Hematopoietic multipotent progenitor cell treated with erythropoietin and hydrocortisone succinate and interleukin-3 and kit ligand, for 15 days (in vitro differentiated cells): ENCODE measurements around the gene PEPD.

Experiments used
- DNase-seq: peaks from one replicate; pipeline ENCODE4 v3.0.0-alpha.2; 2015; ENCODE audit warnings: low spot score

Gene PEPD

DNA sequence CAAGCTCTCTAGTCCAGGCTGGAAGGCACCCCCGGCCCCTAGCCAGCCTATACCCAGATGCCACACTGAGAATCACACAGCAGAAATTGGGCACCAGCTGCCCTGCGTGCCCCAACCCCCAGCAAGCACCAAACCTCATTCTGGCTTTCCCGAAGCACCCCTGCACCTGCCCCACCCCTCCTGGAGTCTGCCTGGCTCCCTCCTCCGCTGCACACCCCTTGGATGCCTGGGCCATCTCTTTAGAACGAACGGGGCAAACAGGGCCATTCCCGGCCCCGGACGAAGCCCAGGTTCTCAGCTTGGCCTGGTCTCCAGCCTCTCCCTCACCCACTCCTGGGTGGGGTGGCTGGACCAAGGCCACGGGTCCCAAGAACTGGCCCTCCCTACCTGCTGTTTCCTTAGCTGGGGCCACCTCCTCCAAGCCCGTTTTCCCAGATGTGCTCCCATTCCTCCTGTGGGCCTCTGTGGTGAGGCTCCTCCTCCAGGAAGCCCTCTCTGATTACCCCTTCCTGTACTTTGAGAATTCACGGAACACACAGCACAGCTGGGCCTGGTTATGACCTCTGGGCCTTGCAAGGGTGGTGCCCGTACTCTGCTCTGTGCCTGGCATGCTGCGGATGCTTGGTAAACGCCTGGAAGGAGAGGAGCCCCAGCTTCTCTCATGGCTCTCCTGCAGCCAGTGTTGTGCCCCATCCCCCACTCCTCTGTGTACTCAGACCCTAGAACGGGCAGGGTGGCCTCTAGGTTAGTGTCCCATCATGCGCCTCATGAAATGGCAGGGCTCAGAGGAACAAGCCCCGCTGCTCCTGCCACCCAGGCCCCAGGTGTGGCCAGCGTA lies 126.6 kb downstream of the PEPD start:
- no peak for DNase-seq

DNA sequence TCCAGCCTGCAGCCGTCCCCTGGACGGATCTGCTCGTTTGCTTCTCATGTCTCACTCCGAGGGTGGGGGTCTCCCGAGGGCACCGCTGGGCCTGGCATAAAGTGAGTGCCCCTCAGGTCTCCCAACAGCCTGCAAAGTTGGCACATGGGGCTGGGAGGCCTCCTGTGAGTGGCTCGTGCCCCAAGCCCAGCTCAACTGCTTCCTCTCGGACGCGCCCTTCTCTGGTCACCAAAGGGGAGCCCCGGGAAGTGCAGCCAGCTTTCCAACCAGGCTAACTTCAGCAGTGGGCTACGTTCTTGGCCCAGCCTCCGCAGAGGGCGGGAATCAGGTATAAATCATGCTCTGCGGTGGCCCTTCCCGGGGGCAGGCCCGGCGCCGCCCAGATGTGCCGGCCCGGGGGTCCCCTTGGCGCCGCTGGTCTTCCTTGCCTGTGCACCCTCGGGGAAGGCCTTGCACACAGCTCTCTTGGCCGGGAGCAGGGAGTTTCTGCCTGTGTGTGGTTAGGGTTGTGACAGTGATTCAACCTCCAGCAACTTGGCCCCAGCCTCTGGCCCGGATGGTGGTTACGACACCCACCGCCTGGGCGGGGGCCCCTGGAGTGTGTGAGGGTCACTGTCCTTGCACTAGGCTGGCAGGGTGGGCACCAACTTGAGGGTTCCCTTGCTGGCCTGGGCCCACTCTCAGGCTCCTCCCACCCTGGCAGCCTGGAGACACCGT lies 127.4 kb downstream of the PEPD start:
- no peak for DNase-seq

DNA sequence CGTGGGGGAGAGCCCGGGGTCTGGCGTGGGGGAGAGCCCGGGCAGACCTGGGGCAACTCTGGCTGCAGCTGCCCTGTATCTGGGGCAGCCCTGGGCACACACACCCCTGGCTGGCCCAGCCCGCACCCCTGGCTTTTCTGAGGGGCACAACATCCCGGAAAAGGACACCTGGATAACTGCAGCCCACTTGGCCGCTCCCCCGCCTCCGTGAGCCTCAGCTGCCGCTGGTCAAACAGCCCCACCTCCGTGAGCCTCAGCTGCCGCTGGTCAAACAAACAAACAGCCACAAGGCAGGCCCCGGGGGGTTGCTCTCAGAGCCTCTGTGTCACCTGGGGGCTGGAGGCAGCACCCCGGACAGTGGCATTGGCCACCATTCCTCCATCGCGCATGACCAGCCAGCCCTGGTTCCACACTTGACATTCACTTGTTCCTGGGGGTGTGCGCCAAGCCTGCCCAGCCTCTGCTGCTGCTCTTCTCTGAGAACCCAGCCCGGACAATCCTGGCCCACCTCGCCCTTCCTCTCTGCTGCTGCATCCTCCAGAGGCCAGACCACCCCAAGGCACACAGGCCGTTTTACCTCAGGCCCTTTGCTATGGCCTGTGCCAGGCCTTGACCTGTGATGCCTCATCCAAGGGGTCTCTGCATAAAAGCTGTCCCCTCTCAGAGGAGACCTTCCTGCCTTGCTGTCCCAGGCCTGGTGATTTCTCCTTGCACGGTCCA lies 128.1 kb downstream of the PEPD start:
- no peak for DNase-seq

DNA sequence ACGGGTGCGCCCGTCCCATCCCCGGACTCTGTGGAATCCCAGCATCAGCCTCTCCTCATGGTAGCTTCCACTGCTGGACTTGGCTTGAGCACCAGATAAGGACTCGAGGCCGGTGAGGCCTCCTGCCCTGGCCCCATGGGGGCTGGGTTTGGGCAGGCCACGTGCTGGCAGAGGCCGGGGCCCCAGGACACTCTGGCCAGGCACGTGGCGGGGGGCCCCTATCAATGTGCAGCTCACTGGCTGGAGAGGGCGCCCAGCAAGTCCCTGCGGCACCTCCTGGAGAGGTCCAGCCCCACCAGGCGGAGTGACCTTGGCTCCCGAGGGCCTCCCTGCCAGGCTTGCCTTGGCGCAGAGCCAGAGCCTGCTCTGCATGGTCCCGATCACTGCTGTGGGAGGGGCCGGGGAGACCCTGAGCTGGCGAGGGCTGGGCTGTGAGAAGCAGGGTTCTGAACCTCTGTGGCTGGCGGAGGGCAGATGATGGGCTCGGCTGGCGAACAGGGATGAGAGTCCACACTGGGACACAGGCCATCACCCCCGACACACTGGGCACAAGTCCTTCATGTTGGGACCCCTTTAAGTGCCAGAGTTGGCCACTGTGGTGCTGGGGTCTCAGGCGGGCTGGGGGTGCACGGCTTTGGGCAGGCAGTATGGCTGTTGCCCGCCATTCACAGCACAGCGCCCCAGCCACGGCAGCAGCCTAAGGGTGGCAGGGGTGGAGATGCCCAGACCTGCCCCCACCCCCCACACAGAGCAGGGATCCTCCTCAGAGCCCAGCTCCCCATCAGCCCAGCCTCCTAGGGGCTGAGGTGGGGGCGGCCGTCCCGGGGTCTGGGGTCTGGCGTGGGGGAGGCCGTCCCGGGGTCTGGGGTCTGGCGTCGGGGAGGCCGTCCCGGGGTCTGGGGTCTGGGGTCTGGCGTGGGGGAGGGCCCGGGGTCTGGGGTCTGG lies 129.0 kb downstream of the PEPD start:
- DNase-seq, result no peak

DNA sequence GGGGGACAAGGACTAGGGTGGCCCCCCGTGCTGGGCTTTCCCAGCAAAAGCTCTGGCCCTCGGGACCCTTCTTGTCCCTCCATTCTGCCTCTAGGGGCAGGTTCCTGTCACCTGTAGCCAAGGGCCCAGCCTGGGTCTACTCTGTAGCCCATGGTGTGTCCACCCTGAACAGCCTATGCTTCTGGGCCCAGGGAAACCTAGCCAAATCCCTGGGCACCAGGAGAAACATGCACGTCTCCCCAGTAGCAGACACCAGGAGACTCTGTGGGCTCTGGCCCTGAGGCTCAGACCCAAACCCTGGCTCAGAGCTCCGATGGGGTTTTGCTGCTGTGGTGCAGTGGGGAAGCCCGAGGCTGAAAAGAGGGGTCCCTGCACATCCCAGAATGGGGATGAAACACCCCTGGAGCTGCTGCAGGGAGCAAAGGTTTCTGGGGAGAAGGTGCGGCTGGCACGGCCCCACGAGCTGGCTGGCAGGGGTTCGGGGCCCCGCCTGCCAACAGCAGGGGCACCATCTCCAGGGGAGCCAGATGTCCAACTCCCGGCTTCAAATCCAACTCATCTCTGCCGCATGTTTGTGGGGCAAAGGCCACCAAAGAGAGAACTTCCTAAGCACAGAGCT lies 129.9 kb downstream of the PEPD start:
- no peak for DNase-seq

DNA sequence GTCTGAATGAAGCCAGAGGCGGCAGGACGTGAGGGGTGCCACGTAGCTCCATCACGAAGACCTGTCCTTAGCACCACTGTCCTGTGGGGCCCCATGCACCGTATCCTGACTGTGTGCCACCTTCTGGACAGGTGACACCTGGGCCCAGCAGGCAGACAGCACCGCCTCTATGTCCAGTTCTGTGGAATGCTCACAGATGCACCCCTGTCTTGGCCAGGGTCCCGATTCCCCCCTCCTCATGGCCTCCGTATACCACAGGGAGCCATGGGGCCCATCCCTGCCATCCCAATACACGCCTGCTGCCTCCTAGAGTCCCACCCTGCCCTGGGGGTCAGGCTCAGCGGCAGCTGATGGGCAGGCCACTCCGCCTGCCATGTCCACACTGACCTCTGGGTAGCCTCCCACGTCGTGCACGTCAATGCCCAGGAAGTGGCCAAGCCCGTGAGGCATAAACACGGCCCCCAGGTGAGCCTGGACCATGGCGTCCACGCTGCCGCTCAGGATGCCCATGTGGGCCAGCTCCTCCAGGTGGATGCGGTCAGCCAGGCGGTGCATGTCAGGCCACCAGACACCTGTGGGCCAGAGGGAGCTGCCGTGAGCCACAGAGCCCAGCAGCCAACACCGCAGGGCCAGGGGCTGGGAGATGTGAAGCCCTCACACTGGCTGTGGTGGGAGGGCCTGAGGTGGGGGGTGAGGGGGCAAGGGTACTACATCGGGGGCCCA lies 130.5 kb downstream of the PEPD start:
- DNase-seq, result no peak

DNA sequence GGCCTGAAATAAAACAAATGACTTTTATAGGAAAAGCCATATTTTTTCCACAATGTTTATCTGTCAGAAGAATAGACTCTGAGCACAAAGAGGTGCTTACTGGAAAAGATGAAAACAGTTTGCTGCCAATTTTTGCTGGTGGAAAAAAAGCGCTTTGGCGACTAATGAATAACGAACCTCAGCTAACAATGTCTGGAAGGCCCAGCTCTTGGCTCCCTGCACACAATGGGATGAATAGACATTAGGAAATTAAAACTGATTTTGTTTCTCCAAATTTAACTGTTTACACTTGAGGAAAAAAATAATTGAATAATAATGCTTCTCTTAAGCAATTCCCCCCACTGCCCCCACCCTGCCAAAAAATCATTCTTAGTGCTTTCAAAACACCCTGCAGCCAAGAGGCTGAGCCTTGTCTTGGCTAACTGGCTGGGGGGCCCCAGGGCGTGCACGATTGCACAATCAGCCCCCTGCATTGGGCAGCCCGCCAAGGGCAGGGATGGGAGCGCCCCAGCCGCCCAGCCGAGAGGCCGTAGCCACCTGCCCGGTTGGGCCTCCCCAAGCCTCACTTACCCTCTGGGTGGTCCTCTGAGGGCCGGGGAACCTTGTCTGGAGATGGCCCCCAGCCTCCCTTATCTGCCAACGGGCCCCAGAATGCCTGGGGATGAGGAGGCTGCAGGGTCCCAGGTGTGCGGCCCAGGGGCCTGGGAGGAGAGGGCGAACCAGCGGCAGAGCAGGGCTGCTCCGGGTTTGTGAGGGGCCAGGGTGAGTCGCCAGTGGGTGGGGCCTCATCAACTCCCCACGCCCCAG lies 131.3 kb downstream of the PEPD start:
- no peak for DNase-seq

DNA sequence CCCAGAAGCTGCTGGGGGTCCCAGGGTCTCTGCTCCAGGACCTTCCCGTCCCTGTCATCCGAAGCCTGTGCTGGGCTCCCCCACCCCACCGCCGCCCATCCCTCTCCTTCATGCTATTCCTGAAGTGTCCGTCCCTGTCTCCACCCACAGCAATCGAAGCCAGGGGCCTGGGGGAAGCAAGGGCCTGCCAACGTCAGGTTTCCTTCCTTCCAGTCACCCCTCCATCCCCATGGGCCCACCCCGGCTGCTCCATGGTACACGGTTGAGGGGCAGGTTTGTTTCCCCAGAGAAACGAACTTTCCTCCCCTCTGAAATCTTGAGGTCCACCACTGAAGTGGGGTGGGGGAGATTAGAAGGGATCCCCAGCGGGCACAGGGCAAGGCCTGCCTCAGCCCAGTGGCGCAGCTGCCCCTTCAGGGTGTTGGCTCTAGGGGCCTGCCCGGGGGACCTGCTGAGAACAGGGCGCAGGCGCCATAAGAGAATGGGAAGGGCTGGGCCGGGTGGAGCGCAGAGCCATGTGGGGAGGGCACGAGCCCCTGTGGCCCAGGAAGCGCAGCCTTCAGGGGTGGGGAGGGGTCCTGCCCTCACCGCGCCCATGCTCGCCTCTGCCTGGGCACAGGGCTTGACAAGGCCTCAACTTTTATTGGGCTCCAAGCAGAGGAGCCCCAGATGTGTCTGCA lies 132.0 kb downstream of the PEPD start:
- no peak for DNase-seq

DNA sequence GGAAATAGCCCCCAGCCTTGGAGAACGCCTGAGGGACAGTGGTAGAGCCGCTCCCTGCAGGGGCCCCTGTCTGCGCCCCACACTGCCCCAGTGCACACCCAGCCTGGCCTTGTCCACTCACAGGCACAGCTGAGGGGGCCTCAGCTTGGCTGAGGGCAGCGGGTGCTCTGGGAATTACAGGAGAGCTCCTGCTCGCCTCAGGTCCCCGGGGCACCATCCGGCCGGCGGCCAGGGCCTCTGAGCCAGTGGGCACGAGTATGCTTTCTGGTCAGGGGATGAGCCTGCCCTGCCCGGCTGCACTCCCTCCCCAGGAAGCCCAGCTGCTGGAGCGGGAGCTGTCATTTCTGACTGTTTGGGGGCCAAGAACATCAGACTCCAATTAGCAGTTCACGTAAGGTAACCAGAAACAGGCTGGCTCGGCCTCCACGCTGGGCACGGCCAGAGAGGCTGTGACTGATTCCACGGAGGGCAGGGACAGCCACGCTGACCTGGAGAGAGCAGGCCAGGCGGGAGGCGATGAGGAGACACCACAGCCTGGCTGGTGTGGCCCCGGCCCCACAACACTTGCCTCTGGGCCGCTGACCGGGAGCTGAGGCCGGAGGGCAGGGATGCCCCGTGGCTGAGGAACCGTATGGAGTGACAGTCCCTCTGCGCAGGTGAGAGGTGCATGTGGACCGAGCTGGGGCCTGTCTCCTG lies 132.7 kb downstream of the PEPD start:
- no peak for DNase-seq

DNA sequence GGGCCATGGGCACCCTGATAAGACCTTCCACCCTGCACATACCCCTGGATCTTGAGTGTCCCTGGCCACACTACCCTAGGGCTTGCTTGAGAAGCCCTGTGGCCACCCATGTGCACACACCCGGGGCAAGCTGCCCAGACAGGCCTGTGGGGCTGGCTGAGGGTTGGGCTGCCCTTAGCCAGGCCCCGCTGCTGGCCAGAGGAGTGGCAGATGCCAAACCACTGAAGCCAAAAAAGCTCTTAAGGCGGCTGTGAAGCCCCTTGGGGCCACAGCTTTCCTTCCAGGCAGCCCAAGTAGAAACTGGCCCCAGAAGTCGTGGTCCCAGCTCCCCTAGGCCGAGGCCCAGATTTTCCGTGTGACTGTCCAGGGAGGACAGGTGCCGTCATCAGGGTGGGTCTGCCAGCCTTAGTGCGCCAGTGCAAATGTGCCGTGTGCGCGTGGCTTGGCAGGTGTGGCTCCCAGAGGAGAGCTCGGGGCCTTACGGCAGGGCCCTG lies 133.3 kb downstream of the PEPD start:
- no peak for DNase-seq

DNA sequence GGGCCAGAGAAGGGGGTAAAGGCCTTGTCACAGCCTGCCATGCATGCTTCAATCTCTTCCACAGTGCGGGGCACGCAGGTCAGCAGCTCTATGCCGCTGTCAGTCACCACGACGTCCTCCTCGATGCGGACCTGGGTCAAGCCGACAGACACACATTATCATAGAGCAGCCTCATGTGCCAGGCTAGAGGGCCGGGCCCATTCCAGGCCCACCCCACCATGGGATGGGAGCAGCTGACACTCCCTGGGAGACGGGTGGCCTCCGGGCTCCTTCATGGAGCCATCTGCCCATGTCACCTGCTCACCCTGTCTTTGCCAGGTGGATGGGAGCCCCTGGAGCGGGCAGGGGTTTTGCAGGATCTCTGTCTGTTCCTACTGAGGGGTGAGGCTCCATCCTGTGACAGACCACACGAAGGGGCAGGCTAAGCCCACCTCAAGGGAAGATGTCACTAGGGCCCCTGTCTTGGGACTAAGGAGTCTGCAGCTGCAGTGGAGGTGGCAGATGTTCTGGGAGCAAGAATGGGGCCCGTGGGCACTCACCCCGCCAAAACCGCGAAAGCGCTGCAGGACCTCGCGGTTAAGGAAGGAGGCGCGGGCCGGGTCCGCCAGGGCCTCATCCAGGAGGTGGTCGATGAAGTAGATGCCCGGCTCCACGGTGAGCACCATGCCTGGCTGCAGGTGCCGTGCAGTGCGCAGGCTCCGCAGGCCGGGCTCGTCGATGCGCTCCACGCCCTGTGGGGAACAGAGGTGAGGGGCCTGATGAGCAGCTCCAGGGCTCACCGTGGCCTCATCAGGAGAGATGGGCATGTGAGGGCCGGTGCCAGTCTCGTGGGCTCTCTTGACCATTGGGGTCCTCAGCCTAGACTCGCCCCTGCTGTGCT lies 134.0 kb downstream of the PEPD start:
- DNase-seq, result no peak

DNA sequence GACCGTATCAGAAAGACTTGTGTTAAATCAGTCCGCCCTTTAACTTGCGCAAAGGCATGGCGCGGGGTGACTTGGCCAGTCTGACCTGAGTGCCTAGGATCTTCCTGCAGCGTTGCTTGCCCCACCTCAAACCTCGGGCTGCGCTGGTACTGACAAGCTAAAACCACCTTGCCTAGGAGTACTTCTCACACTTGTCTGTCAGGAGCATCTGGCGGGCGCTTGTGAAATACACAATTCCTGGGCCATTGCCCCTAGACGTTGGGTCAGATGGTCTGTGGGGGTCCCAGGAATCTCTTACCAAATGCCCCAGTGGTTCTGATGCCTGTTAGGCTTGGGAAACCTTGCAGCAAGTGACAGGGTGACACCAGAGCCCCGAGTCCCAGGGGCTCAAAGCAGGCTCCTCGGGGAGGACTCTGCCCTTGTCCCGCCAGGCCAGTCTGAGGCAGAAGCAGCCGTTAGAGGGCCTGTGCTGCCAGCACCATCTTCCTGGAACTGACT lies 135.2 kb downstream of the PEPD start:
- DNase-seq, result no peak

DNA sequence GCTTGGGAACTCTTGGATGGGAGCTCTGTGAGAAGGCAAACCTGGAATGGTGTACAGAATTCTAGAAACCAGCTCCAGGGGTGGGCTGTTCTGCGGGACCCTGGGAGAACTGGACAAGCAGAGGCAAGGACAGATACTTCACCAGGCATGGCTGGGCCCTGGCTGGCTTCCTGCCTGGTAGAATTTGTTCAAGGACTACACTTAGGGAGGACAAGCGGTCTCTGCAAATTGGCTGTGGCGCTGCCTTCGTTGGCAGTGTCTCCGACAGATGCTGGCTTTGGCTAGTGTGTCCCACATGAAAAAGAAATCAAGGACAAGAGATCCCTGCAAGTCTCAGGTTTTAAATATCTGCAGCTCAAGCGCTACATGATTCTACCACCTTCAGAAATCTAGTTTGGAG lies 135.6 kb downstream of the PEPD start:
- no peak for DNase-seq

DNA sequence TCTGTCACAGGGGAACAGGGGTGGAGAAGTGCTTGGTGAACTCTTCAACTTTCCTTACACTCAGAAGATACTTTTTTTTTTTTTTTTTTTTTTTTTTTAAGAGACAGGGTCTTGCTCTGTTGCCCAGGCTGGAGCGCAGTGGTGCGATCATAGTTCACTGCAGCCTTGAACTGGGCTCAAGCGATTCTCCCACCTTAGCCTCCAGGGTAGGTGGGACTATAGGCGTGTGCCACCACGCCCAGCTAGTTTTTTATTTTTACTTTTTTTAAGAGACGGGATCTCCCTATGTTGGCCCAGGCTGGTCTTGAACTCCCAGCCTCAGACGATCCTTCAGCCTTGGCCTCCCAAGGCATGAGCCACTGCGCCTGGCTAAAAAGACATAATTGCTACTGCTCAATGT lies 136.6 kb downstream of the PEPD start:
- no peak for DNase-seq

DNA sequence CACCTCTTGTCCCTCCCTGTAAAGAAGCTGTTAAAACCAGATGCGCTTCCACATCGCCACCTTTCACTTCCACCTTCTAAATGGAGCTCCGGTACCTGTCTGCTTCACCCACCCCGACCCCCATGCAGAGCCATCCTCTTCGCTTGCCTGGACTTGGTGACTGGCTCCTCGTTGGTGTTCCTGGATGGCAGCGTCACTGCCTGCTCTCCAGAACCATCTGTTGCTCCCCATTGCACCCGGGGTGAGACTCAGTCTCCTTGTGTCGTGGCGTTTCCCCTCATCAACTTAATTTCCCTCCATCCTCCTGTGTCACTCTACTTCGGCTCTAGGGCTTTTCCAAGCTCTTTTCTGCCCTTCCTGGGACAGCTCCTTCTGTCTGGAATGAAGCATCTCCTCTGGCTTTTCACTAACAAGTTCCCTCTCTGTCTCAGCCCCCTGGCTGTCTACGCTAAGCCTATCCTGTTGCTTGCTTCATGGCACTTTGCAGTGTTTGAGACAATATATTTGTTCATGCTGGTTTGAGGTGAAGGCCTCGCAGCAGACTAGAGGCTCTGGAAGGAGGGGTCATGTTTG lies 137.8 kb downstream of the PEPD start:
- DNase-seq, result no peak

DNA sequence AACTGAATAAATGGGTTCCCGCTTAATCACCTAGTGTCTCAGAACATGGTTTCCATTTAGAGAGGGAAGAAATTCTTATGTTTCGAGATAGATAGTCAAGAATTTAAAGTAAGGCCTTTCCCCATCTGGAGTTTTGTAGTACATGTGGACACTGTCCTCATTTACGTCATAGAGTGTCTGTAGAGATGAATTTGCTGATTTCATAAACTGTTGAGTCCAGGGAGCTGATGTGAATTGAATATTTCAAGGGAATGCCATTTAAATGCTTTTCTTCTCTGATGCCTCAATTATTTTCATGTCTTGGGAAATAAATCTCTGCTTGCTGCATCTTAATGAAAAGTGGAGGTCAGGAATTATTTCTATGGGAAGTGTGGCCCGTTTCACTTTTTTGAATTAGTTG lies 138.6 kb downstream of the PEPD start:
- DNase-seq, result no peak

DNA sequence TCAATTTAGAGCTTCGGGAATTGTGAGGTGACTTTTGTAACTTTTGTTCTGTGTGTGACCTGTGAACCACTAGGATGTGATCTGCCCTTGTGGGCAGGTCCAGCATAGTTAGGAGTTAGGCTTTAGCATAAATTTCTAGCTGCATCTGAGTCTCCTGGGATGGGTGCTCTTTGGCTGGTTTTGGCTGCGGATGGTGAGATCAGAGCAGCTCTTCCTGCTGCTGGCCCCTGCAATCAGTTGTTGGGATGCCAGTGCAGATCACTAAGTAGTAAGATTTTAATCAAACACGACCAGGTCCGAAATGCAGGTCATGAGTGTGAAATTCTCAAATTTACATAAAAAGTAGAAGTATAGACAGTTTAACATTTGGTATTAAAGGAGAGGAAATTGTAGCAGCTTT lies 139.6 kb downstream of the PEPD start:
- no peak for DNase-seq
